H9 (cell line): ENCODE data around the gene NOTCH1. TPM values are rescaled to one million over a fixed set of nuclear protein-coding genes. Genes with fewer than 3 reads are reported as not detected.

Source experiments
- DNase-seq: peaks from one replicate; pipeline ENCODE4 v3.0.0-alpha.2; 2017
- H2AFZ ChIP-seq: one replicate; pipeline ENCODE4 v1.6.1; 2013; ENCODE audit warnings: mild to moderate bottlenecking, low read length, control low read depth, moderate library complexity
- H2AK5ac ChIP-seq: 2 replicates; pipeline ENCODE4 v1.6.1; 2013; ENCODE audit warnings: low read length, control low read depth, mixed read lengths; ENCODE audit not compliant: insufficient read length
- H2BK120ac ChIP-seq: one replicate; pipeline ENCODE4 v1.6.1; 2013; ENCODE audit warnings: low read depth, mild to moderate bottlenecking, low read length, control low read depth, inconsistent platforms; ENCODE audit not compliant: poor library complexity, severe bottlenecking
- H2BK12ac ChIP-seq: 2 replicates; pipeline ENCODE4 v1.6.1; 2013; ENCODE audit warnings: low read length, control low read depth, mixed read lengths, low read depth; ENCODE audit not compliant: insufficient read length
- H2BK15ac ChIP-seq: 2 replicates; pipeline ENCODE4 v1.6.1; 2013; ENCODE audit warnings: low read depth, low read length, control low read depth
- H2BK20ac ChIP-seq: one replicate; pipeline ENCODE4 v1.6.1; 2013; ENCODE audit warnings: low read depth, mild to moderate bottlenecking, low read length, control low read depth, inconsistent platforms; ENCODE audit not compliant: poor library complexity, severe bottlenecking
- H2BK5ac ChIP-seq: 2 replicates; pipeline ENCODE4 v1.6.1; 2013; ENCODE audit warnings: low read length, control low read depth, mixed read lengths; ENCODE audit not compliant: insufficient read length
- H3K14ac ChIP-seq: 2 replicates; pipeline ENCODE4 v1.6.1; 2013; ENCODE audit warnings: low read length, control low read depth; ENCODE audit not compliant: insufficient read depth
- H3K18ac ChIP-seq: 2 replicates; pipeline ENCODE4 v1.6.1; 2013; ENCODE audit warnings: low read depth, mild to moderate bottlenecking, mixed read lengths, low read length, control low read depth; ENCODE audit not compliant: insufficient read length
- H3K23ac ChIP-seq: 2 replicates; pipeline ENCODE4 v1.6.1; 2013; ENCODE audit warnings: low read length, control low read depth, mixed read lengths, low read depth; ENCODE audit not compliant: insufficient read length
- H3K23me2 ChIP-seq: 2 replicates; pipeline ENCODE4 v1.6.1; 2013; ENCODE audit warnings: low read depth, mild to moderate bottlenecking, mixed read lengths, low read length, control low read depth; ENCODE audit not compliant: insufficient read length, poor library complexity, severe bottlenecking
- H3K27ac ChIP-seq: 2 replicates; pipeline ENCODE4 v1.5.1; 2013; ENCODE audit warnings: low read length, control low read depth, mixed read lengths, low read depth; ENCODE audit not compliant: insufficient read length
- H3K27me3 ChIP-seq: 2 replicates; pipeline ENCODE4 v1.6.1; 2013; ENCODE audit warnings: low read length, control low read depth, inconsistent platforms; ENCODE audit not compliant: insufficient read depth
- H3K4ac ChIP-seq: 2 replicates; pipeline ENCODE4 v1.6.1; 2013; ENCODE audit warnings: low read depth, mild to moderate bottlenecking, control low read depth, inconsistent platforms, low read length, moderate library complexity
- H3K4me1 ChIP-seq: 2 replicates; pipeline ENCODE4 v1.6.1; 2013; ENCODE audit warnings: low read length, control low read depth, inconsistent platforms; ENCODE audit not compliant: insufficient read depth
- H3K4me2 ChIP-seq: 2 replicates; pipeline ENCODE4 v1.6.1; 2013; ENCODE audit warnings: low read length, control low read depth, mixed read lengths; ENCODE audit not compliant: insufficient read length, insufficient read depth
- H3K56ac ChIP-seq: 2 replicates; pipeline ENCODE4 v1.6.1; 2013; ENCODE audit warnings: low read depth, mild to moderate bottlenecking, mixed read lengths, low read length, control low read depth; ENCODE audit not compliant: insufficient read length
- H3K79me1 ChIP-seq: 2 replicates; pipeline ENCODE4 v1.6.1; 2013; ENCODE audit warnings: low read depth, mild to moderate bottlenecking, moderate library complexity, low read length, control low read depth, inconsistent platforms; ENCODE audit not compliant: insufficient read depth, poor library complexity, severe bottlenecking
- H3K79me2 ChIP-seq: 2 replicates; pipeline ENCODE4 v1.6.1; 2013; ENCODE audit warnings: low read length, control low read depth, inconsistent platforms; ENCODE audit not compliant: insufficient read depth
- H3K9ac ChIP-seq: 2 replicates; pipeline ENCODE4 v1.6.1; 2013; ENCODE audit warnings: low read length, control low read depth, mixed read lengths; ENCODE audit not compliant: insufficient read length; ENCODE audit errors: extremely low read depth
- H3K9me3 ChIP-seq: one replicate; pipeline ENCODE4 v1.6.1; 2013; ENCODE audit warnings: low read depth, low read length, inconsistent platforms; ENCODE audit not compliant: control insufficient read depth
- H3T11ph ChIP-seq: one replicate; pipeline ENCODE4 v1.6.1; 2013; ENCODE audit warnings: mild to moderate bottlenecking, low read length, control low read depth, inconsistent platforms
- H4K20me1 ChIP-seq: one replicate; pipeline ENCODE4 v1.6.1; 2013; ENCODE audit not compliant: control insufficient read depth, insufficient read length, insufficient read depth
- H4K5ac ChIP-seq: 2 replicates; pipeline ENCODE4 v1.6.1; 2013; ENCODE audit warnings: low read depth, mild to moderate bottlenecking, mixed read lengths, low read length, control low read depth; ENCODE audit not compliant: insufficient read length
- H4K8ac ChIP-seq: replicated peaks from 2 replicates; pipeline ENCODE4 v1.6.1; 2013; ENCODE audit warnings: low read length, control low read depth, mixed read lengths, low read depth; ENCODE audit not compliant: insufficient read length
- H4K91ac ChIP-seq: 2 replicates; pipeline ENCODE4 v1.6.1; 2013; ENCODE audit warnings: low read depth, mild to moderate bottlenecking, moderate library complexity, mixed read lengths, low read length, control low read depth; ENCODE audit not compliant: insufficient read length
- H3K27ac Mint-ChIP-seq, 3 experiments: 2 replicates in 2 of 3; 3 replicates in 1 of 3; pipeline ENCODE4 v1.8.0; 2020 to 2021; ENCODE audit warnings: mixed read lengths in 3 of 3, mild to moderate bottlenecking in 1 of 3, moderate library complexity in 1 of 3
- H3K27me3 Mint-ChIP-seq: 2 replicates; pipeline ENCODE4 v1.8.0; 2021; ENCODE audit warnings: low read depth, mild to moderate bottlenecking, moderate library complexity, mixed read lengths
- H3K36me3 Mint-ChIP-seq, 3 experiments: 2 replicates in 2 of 3; 3 replicates in 1 of 3; pipeline ENCODE4 v1.8.0; 2020 to 2021; ENCODE audit warnings: low read depth in 3 of 3, mixed read lengths in 3 of 3; ENCODE audit not compliant: insufficient read depth in 1 of 3
- H3K4me1 Mint-ChIP-seq, 2 experiments: 2 replicates each; pipeline ENCODE4 v1.8.0; 2020; ENCODE audit warnings: mixed read lengths in 2 of 2
- H3K4me3 Mint-ChIP-seq, 2 experiments: 2 replicates in 1 of 2; 3 replicates in 1 of 2; pipeline ENCODE4 v1.8.0; 2020 to 2021; ENCODE audit warnings: mild to moderate bottlenecking in 2 of 2, mixed read lengths in 2 of 2, moderate library complexity in 1 of 2
- H3K9me3 Mint-ChIP-seq, 2 experiments: 2 replicates in 1 of 2; 3 replicates in 1 of 2; pipeline ENCODE4 v1.8.0; 2020; ENCODE audit warnings: mild to moderate bottlenecking in 2 of 2, mixed read lengths in 2 of 2, moderate library complexity in 1 of 2
- WGBS: extraction: QIAGEN DNeasy Blood & Tissue Kit; methylation state at CpG from one replicate; pipeline ENCODE4 v1.1.7; 2013; ENCODE audit warnings: missing lambda C conversion rate, low lambda C conversion rate, mixed read lengths; ENCODE audit not compliant: insufficient read length; ENCODE audit errors: extremely low coverage; 5-methylcytosine and 5-hydroxymethylcytosine counted together
- total RNA-seq: library from RNA; stranded (reverse); gene quantifications from 2 replicates; pipeline ENCODE4 v1.2.1, GENCODE V29; 2021
- TF ChIP-seq, protein P1 (sequence below): fragments of 200-600 bp; sonication (generic); conservative IDR thresholded peaks from 3 replicates; pipeline ENCODE4 v1.8.0; 2021; ENCODE audit warnings: antibody characterized with exemption, mild to moderate bottlenecking

Gene NOTCH1
- total RNA-seq, 1 experiment from 2014 or later = 71.6 TPM

DNA sequence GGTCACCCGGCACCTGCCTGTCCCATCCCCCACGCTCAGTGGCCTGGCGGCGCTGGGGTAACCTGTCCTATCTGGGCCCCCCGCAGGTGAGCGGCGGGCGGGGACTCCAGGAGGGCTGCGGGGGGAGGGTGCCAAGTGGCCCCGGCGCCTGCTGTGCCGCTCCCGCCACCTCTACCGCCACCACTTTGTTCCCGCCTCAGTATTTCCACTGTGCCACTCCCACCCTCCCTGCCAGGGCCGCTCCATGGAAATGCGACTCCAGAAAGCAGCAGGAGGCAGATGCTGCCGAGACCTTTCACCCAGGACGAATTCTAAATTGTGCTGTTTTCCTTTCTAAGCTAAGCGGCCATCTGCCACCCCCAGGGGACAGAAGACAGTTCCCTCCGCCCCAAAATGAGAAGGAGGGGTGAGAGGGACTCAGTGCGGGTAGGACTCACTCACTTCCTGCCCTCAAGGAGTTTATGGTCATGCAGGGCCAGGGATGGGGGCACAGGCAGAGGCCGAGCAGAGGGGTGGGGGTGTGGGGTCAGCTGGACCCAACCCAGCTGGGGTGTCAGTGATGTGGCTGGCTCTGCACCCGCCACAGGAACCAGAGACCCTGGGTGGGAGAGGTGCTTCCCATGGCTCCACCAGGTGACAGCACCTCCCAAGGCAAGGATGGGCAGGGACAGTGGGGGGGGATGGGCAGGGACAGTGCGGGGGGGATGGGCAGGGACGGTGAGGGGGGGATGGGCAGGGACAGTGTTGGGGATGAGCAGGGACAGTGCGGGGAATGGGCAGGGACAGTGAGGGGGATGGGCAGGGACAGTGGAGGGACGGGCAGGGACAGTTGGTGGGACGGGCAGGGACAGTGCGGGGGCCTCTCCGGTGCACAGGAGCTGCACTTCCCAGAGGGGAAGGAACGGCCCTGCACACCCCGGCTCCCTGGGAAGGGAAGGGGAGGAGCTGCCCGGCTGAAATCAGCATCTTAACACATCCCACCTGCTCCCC is 17.8 kb downstream of the NOTCH1 start:
- Histone ChIP-seq H2BK120ac (no peak overlapping the region), H4K8ac (no peak overlapping the region), H3K79me1 (peaks cover 4% of the 10 kb centered on the region), H3K9me3 (no peaks in the 10 kb centered on the region), H3K9ac (no peak overlapping the region), H2BK12ac (no peak overlapping the region), H2AK5ac (no peak overlapping the region), H2AFZ (no peak overlapping the region), H2BK20ac (no peak overlapping the region), H2BK15ac (no peak overlapping the region), H3K27ac (no peak overlapping the region), H4K20me1 (no peaks in the 10 kb centered on the region), H4K91ac (no peak overlapping the region), H3K4ac (no peak overlapping the region), H3K23ac (no peak overlapping the region), H3T11ph (no peak overlapping the region), H4K5ac (no peak overlapping the region), H3K14ac (no peak overlapping the region), H3K79me2 (peaks cover 2% of the 10 kb centered on the region; the same call in 1 of the 2 replicates), H3K4me1 (no peaks in the 10 kb centered on the region), H3K56ac (no peak overlapping the region), H3K18ac (no peak overlapping the region), H2BK5ac (no peak overlapping the region), H3K4me2 (no peak overlapping the region), H3K27me3 (no peaks in the 10 kb centered on the region), H3K23me2 (no peaks in the 10 kb centered on the region)
- no peak for DNase-seq
- no peak overlapping the region for H3K4me3 Mint-ChIP-seq
- TF ChIP-seq, protein P1, sequence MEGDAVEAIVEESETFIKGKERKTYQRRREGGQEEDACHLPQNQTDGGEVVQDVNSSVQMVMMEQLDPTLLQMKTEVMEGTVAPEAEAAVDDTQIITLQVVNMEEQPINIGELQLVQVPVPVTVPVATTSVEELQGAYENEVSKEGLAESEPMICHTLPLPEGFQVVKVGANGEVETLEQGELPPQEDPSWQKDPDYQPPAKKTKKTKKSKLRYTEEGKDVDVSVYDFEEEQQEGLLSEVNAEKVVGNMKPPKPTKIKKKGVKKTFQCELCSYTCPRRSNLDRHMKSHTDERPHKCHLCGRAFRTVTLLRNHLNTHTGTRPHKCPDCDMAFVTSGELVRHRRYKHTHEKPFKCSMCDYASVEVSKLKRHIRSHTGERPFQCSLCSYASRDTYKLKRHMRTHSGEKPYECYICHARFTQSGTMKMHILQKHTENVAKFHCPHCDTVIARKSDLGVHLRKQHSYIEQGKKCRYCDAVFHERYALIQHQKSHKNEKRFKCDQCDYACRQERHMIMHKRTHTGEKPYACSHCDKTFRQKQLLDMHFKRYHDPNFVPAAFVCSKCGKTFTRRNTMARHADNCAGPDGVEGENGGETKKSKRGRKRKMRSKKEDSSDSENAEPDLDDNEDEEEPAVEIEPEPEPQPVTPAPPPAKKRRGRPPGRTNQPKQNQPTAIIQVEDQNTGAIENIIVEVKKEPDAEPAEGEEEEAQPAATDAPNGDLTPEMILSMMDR = no peak
- peaks cover 0 to 4% (median 2%) of the 10 kb centered on the region in 3 experiments; a peak in 3 of 7 replicates for H3K36me3 Mint-ChIP-seq
- H3K27ac Mint-ChIP-seq = no peak overlapping the region
- H3K9me3 Mint-ChIP-seq = peaks cover 6 to 8% of the 10 kb centered on the region in 2 experiments
- H3K4me1 Mint-ChIP-seq = peaks cover 5 to 30% of the 10 kb centered on the region in 2 experiments
- no peaks in the 10 kb centered on the region for H3K27me3 Mint-ChIP-seq
- no CpG with 5 or more reads among the region's 34 CpGs for WGBS
